ENCODE measurements around the gene RASL10B.

- no peak for TF ChIP-seq USF1 (CRISPR knock-in tag; IDR thresholded peaks at IDR 0.05)
- TF ChIP-seq CTCF (IDR thresholded peaks at IDR 0.05) = no peak
- no peak for TF ChIP-seq ATF3 (CRISPR knock-in tag; conservative IDR thresholded peaks at IDR 0.05)
- no peak for TF ChIP-seq JUN (CRISPR knock-in tag; IDR thresholded peaks at IDR 0.05)
- no peak for TF ChIP-seq AFF4 (CRISPR knock-in tag; IDR thresholded peaks at IDR 0.05; ENCODE audit: borderline replicate concordance)
- no peak for TF ChIP-seq ZBTB21 (CRISPR knock-in tag; IDR thresholded peaks at IDR 0.05; ENCODE audit: borderline replicate concordance)
- no peak for TF ChIP-seq SMAD3 (CRISPR knock-in tag; IDR thresholded peaks at IDR 0.05; ENCODE audit: borderline replicate concordance)
- no peak for TF ChIP-seq MXD4 (CRISPR knock-in tag; IDR thresholded peaks at IDR 0.05; ENCODE audit: borderline replicate concordance)
- no peak for TF ChIP-seq NR1H2 (CRISPR knock-in tag; IDR thresholded peaks at IDR 0.05)
Measured at GRCh38 chr17:35692512-35693210, 38.8 kb upstream of the RASL10B start.
